Aorta (tissue), 5 donors: Measurements from ENCODE around the gene EXD2. TPM values are rescaled to one million over a fixed set of nuclear protein-coding genes. Genes with fewer than 3 reads are reported as not detected.

Experiments used
- ATAC-seq: fragments of 200-7000 bp; cut with Tn5 transposase; one replicate; pipeline ENCODE4 v1.9.1; 2022; ENCODE audit warnings: moderate library complexity; ENCODE audit not compliant: low FRiP score
- DNase-seq, 2 donors: peaks; one replicate each; pipeline ENCODE4 v3.0.0-alpha.2; 2020
- H3K27ac ChIP-seq, 2 donors: one replicate each; pipeline ENCODE4 v1.5.1; 2013; ENCODE audit warnings: low read length in 2 of 2, mild to moderate bottlenecking in 2 of 2, moderate library complexity in 2 of 2, control low read depth in 1 of 2, inconsistent platforms in 1 of 2, low read depth in 1 of 2
- H3K27me3 ChIP-seq, 2 donors: one replicate each; pipeline ENCODE4 v1.6.1; 2013; ENCODE audit warnings: control low read depth in 1 of 2, low read length in 1 of 2, mild to moderate bottlenecking in 1 of 2, moderate library complexity in 1 of 2; ENCODE audit not compliant: insufficient read depth in 2 of 2, control insufficient read depth in 1 of 2
- H3K36me3 ChIP-seq, 2 donors: one replicate each; pipeline ENCODE4 v1.6.1; 2013; ENCODE audit warnings: control low read depth in 1 of 2, low read length in 1 of 2, mild to moderate bottlenecking in 1 of 2; ENCODE audit not compliant: insufficient read depth in 2 of 2, control insufficient read depth in 1 of 2
- H3K4me1 ChIP-seq, 2 donors: one replicate each; pipeline ENCODE4 v1.6.1; 2013; ENCODE audit warnings: low read length in 2 of 2, control low read depth in 1 of 2, mild to moderate bottlenecking in 1 of 2, moderate library complexity in 1 of 2; ENCODE audit not compliant: insufficient read depth in 2 of 2, control insufficient read depth in 1 of 2
- H3K4me3 ChIP-seq, 2 donors: one replicate each; pipeline ENCODE4 v1.5.1; 2013; ENCODE audit warnings: low read length in 2 of 2, control low read depth in 1 of 2, mild to moderate bottlenecking in 1 of 2
- H3K9me3 ChIP-seq: one replicate; pipeline ENCODE4 v1.6.1; 2013; ENCODE audit warnings: mild to moderate bottlenecking, low read length; ENCODE audit not compliant: control insufficient read depth
- whole genome bisulfite sequencing, 2 donors: extraction: QIAGEN DNeasy Blood & Tissue Kit; methylation state at CpG; one replicate each; pipeline ENCODE4 v1.1.7; 2013; 5-methylcytosine and 5-hydroxymethylcytosine counted together
- intact Hi-C, 2 donors: fragments of 100-400 bp; cut with DNase I; formaldehyde crosslinking; loops; one replicate each; pipeline versions ENCODE4 v1.14.2 to v1.15.0; 2022
- polyA plus RNA-seq, 2 donors: library from polyadenylated mRNA; stranded (reverse); fragments of 200-250 nt; gene quantifications; one replicate each; pipeline ENCODE4 v1.2.3, GENCODE V29; 2013
- total RNA-seq, 2 donors: library from RNA; stranded (reverse); fragmentation: NEBNext Ultra II Directional; extraction: Animal tissue kit (Norgen Biotek cat#: 25700); gene quantifications; one replicate each; pipeline ENCODE4 v1.2.1, GENCODE V29; 2021
- donor health status: healthy with polysubstance abuse.
- donor health status: Bipolar disorder and iron deficiency.
- donor health status: DM: no; HTN: no; CAD: no.
- donor health status: DM: no; HTN: no; CAD: no.
- donor health status: DM: yes; HTN: yes; CAD: no.

The EXD2 gene
- total and polyA plus RNA-seq, 4 donors, result 4.5 to 19.4 (median 12.0) TPM

DNA sequence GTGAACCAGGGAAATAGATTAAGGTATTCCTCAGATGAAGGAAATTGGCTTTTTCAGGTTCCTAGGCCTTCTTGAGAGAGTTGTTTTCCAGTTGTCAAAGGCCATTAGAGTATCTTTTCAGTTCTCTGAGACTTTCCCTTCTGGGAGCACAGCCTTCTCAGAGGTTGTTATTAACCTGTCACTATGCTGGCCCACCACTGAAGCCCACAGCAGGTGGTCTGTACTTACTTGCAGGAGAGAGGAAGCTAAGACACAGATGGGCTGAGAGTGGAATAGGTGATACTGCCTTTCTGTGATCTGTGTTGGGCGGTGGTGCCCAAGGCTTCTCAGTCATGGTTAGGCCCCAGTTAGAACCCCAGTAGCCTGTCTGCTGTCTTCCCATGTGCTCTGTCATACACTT, 45.8 kb downstream of the EXD2 start:
- H3K4me3 ChIP-seq, result no peak overlapping the region
- H3K4me1 ChIP-seq, result no peaks in the 10 kb centered on the region
- H3K9me3 ChIP-seq, result no peaks in the 10 kb centered on the region
- WGBS, 2 donors, result 94 to 100% methylated on average over 1 of the region's 1 CpG
- intact Hi-C loops, result no loop called here
- peaks cover 2 to 28% of the 10 kb centered on the region in 2 donors for H3K36me3 ChIP-seq
- no peak for DNase-seq
- H3K27me3 ChIP-seq, result no peaks in the 10 kb centered on the region
- peak; percentile 33 for ATAC-seq
- H3K27ac ChIP-seq, result no peak overlapping the region

DNA sequence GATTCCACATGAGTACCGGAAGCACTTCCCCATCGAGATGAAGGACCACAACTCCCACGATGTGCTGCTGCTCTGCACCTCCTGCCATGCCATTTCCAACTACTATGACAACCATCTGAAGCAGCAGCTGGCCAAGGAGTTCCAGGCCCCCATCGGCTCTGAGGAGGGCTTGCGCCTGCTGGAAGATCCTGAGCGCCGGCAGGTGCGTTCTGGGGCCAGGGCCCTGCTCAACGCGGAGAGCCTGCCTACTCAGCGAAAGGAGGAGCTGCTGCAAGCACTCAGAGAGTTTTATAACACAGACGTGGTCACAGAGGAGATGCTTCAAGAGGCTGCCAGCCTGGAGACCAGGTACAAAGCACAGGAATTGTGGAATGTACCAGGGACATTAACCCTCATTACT, 46.3 kb downstream of the EXD2 start:
- 89 to 91% methylated on average over 12 of the region's 12 CpGs for WGBS, 2 donors
- H3K4me1 ChIP-seq, result no peaks in the 10 kb centered on the region
- H3K27me3 ChIP-seq, result no peaks in the 10 kb centered on the region
- intact Hi-C loops, result no loop called here
- ATAC-seq, result no peak
- no peak overlapping the region for H3K4me3 ChIP-seq
- peaks cover 2 to 25% of the 10 kb centered on the region in 2 donors for H3K36me3 ChIP-seq
- H3K9me3 ChIP-seq, result no peaks in the 10 kb centered on the region
- no peak overlapping the region for H3K27ac ChIP-seq
- DNase-seq, result no peak

- WGBS, 2 donors, result 88 to 92% methylated on average over 4 of the region's 4 CpGs
- no peaks in the 10 kb centered on the region for H3K4me1 ChIP-seq
- no peaks in the 10 kb centered on the region for H3K9me3 ChIP-seq
- no peak overlapping the region for H3K4me3 ChIP-seq
- peaks cover 2 to 25% of the 10 kb centered on the region in 2 donors for H3K36me3 ChIP-seq
- intact Hi-C loops, result loop anchor here in 1 of 2 donors (2.0 kb wide), 1 partner anchor 222 kb away; no protein-coding TSS in a partner anchor
- ATAC-seq, result no peak
- no peak overlapping the region for H3K27ac ChIP-seq
- no peak for DNase-seq
- no peaks in the 10 kb centered on the region for H3K27me3 ChIP-seq
Observed at GRCh38 chr14:69238883-69239282, 47.6 kb downstream of the EXD2 start.

DNA sequence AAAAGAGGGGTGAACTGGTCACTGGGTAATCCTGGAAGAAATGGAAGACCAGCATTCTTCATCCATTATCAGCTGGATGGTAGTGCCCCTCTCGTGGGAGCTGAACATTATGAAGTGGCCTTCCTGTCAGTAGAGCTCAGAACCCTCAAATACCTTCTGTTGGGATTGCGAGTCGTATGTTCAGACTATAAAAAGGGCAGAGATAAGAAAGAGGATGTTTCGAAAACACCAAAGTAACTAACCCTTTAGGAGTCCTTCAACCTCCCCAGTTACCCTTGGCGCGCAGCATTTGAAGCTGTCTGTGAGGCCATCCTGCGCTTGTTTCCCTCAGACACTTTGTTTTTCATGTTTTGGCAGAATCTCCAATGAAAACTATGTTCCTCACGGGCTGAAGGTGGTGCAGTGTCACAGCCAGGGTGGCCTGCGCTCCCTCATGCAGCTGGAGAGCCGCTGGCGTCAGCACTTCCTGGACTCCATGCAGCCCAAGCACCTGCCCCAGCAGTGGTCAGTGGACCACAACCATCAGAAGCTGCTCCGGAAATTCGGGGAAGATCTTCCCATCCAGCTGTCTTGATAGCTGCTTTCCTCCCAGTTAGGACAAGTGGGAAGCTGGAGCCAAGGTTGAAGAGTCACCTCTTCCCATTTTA, 49.4 kb downstream of the EXD2 start:
- peaks cover 2 to 25% of the 10 kb centered on the region in 2 donors for H3K36me3 ChIP-seq
- no peaks in the 10 kb centered on the region for H3K27me3 ChIP-seq
- H3K9me3 ChIP-seq, result no peaks in the 10 kb centered on the region
- H3K4me3 ChIP-seq, result no peak overlapping the region
- DNase-seq (no peak), ATAC-seq (no peak)
- no peak overlapping the region for H3K27ac ChIP-seq
- 81 to 83% methylated on average over 13 of the region's 13 CpGs for WGBS, 2 donors
- H3K4me1 ChIP-seq, result no peaks in the 10 kb centered on the region
- intact Hi-C loops, result loop anchor here (5.0 kb wide), 2 partner anchors 47 to 117 kb away; no protein-coding TSS in a partner anchor

DNA sequence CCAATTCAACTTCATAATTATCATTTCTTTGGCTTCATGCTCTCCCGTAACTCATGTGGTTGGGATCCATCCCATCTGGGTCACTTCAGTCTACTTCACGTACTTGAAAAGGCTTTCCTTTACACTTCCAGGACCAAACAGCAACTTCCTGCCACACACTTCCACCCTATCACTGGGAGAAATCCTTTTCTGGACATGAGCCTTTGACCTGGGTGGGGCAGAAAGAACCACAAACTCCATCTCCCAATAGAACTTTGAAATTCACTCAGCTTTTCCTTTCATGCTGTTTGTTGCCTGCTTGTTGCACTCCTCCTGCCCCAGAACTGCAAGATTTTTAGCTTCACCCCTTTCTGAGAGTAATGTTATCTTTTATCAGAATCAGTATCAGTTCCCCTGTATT, 50.3 kb downstream of the EXD2 start:
- ATAC-seq (no peak), DNase-seq (no peak)
- Histone ChIP-seq H3K4me3 (no peak overlapping the region), H3K4me1 (no peaks in the 10 kb centered on the region), H3K36me3 (peaks cover 2 to 20% of the 10 kb centered on the region in 2 donors), H3K27ac (no peak overlapping the region), H3K9me3 (no peaks in the 10 kb centered on the region), H3K27me3 (no peaks in the 10 kb centered on the region)
- intact Hi-C loops, result loop anchor here (5.0 kb wide), 2 partner anchors 46 to 116 kb away; no protein-coding TSS in a partner anchor
- WGBS, 2 donors, result 77 to 87% methylated on average over 2 of the region's 2 CpGs

GRCh38 chr14:69242311-69243224, 51.3 kb downstream of the EXD2 start:
- ATAC-seq, result peak; percentile 87
- intact Hi-C loops, result loop anchor here (1.0 to 5.0 kb wide), 4 partner anchors 45 to 218 kb away; no protein-coding TSS in a partner anchor
- H3K27ac ChIP-seq, result no peak overlapping the region
- H3K4me3 ChIP-seq, result no peak overlapping the region
- 30 to 31% methylated on average over 10 of the region's 10 CpGs for WGBS, 2 donors
- no peaks in the 10 kb centered on the region for H3K9me3 ChIP-seq
- H3K27me3 ChIP-seq, result no peaks in the 10 kb centered on the region
- peaks cover 0 to 3% of the 10 kb centered on the region in 2 donors for H3K4me1 ChIP-seq
- H3K36me3 ChIP-seq, result peaks cover 2 to 16% of the 10 kb centered on the region in 2 donors
- peak in 1 of 2 donors; percentile 55 for DNase-seq

DNA sequence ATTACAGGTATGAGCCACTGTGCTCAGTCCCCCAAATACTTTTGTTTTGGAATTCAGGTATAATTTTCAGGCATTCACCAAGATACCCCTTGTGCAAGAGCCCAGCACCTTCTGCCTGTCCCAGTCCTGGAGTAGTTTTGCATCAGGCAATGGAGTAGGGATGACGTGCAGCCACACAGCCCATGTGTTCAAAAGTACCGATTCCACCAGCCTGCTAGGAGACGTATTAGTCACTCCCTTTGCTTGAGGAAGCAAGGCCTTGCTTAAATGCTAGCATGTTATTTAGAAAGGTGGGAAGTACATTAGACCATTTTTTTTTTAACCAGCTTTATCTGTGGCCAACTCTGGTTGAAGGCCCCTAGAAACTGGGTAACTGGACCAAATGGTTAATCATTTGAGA, 53.6 kb downstream of the EXD2 start:
- H3K9me3 ChIP-seq, result no peaks in the 10 kb centered on the region
- H3K36me3 ChIP-seq, result peaks cover 2 to 10% of the 10 kb centered on the region in 2 donors
- intact Hi-C loops, result loop anchor here (5.0 kb wide), 2 partner anchors 42 to 112 kb away; no protein-coding TSS in a partner anchor
- no peak for ATAC-seq
- 89% methylated on average over 3 of the region's 3 CpGs for WGBS, 2 donors
- no peaks in the 10 kb centered on the region for H3K27me3 ChIP-seq
- H3K27ac ChIP-seq, result no peak overlapping the region
- DNase-seq, result no peak
- H3K4me3 ChIP-seq, result no peak overlapping the region
- H3K4me1 ChIP-seq, result peaks cover 0 to 8% of the 10 kb centered on the region in 2 donors

DNA sequence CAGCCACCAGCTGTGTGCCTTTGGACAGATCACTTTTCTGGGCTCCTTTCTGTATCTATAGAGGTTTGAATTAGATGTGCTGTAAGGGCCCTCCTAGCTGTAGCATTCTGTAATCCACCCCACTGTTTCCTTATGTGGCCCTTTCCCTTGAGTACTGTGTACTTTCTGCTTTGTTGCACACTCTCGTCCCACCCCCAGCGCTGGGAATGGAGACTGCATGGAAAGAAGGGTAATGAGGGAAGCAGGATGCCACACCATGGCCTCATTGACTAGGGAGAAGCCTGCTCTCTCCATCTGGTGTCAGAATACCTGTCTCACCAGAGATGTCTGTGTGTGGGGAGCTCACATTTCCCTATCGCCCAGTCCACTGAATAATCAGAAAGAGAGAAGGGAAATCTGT, 55.0 kb downstream of the EXD2 start:
- ATAC-seq (no peak), DNase-seq (no peak)
- H3K4me3 ChIP-seq, result no peak overlapping the region
- no peaks in the 10 kb centered on the region for H3K9me3 ChIP-seq
- WGBS, 2 donors, result 87 to 94% methylated on average over 3 of the region's 3 CpGs
- no peaks in the 10 kb centered on the region for H3K27me3 ChIP-seq
- peaks cover 0 to 8% of the 10 kb centered on the region in 2 donors for H3K4me1 ChIP-seq
- H3K36me3 ChIP-seq, result peaks cover 2% of the 10 kb centered on the region in 2 donors
- no peak overlapping the region for H3K27ac ChIP-seq
- intact Hi-C loops, result loop anchor here in 1 of 2 donors (5.0 kb wide), 1 partner anchor 41 kb away; no protein-coding TSS in a partner anchor
